Neural cell (in vitro differentiated cells): ENCODE measurements around the gene CDK13. TPM values are rescaled to one million over a fixed set of nuclear protein-coding genes. Genes with fewer than 3 reads are reported as not detected.

Experiments
- H2AFZ ChIP-seq: fragments of 200-600, 300-800 bp; sonication (generic), shearing (Covaris generic); 2 replicates; pipeline ENCODE4 v1.6.0; 2014; ENCODE audit warnings: low read depth, mild to moderate bottlenecking, antibody characterized with exemption, low read length, moderate library complexity
- H3F3A ChIP-seq: fragments of 200-600 bp; shearing (Covaris generic); 2 replicates; pipeline ENCODE4 v1.6.1; 2016; ENCODE audit warnings: mild to moderate bottlenecking, moderate library complexity, mixed read lengths, antibody characterized with exemption, low read length; ENCODE audit not compliant: insufficient read depth, poor library complexity, severe bottlenecking
- H3K27ac ChIP-seq: fragments of 200-600, 300-800 bp; sonication (generic), shearing (Covaris generic); 2 replicates; pipeline ENCODE4 v1.5.1; 2014; ENCODE audit warnings: mild to moderate bottlenecking, low read length, moderate library complexity
- H3K27me3 ChIP-seq: fragments of 300-800, 200-600 bp; sonication (generic), shearing (Covaris generic); 2 replicates; pipeline ENCODE4 v1.6.0; 2014; ENCODE audit warnings: mild to moderate bottlenecking, low read depth, low read length, moderate library complexity; ENCODE audit not compliant: insufficient read depth
- H3K36me3 ChIP-seq: fragments of 300-800, 200-600 bp; sonication (generic), shearing (Covaris generic); 2 replicates; pipeline ENCODE4 v1.5.1; 2014; ENCODE audit warnings: mild to moderate bottlenecking, antibody characterized with exemption, low read length, moderate library complexity; ENCODE audit not compliant: insufficient read depth
- H3K4me2 ChIP-seq: fragments of 300-800, 200-600 bp; sonication (generic), shearing (Covaris generic); 2 replicates; pipeline ENCODE4 v1.6.0; 2014; ENCODE audit warnings: mild to moderate bottlenecking, low read length
- H3K4me3 ChIP-seq: fragments of 300-800, 200-600 bp; sonication (generic), shearing (Covaris generic); 2 replicates; pipeline ENCODE4 v1.5.1; 2014; ENCODE audit warnings: mild to moderate bottlenecking, low read length, moderate library complexity
- H3K79me2 ChIP-seq: fragments of 200-600 bp; shearing (Covaris generic); replicated peaks from 2 replicates; pipeline ENCODE4 v1.6.0; 2014; ENCODE audit warnings: mild to moderate bottlenecking, low read length, moderate library complexity; ENCODE audit not compliant: insufficient read depth
- H3K9ac ChIP-seq: fragments of 300-800, 200-600 bp; sonication (generic), shearing (Covaris generic); 2 replicates; pipeline ENCODE4 v1.6.1; 2016; ENCODE audit warnings: mild to moderate bottlenecking, low read length, mixed read lengths
- H3K9me2 ChIP-seq: fragments of 200-600 bp; shearing (Covaris generic); 2 replicates; pipeline ENCODE4 v1.6.1; 2016; ENCODE audit warnings: mild to moderate bottlenecking, low read length, mixed read lengths; ENCODE audit not compliant: insufficient read depth
- H3K9me3 ChIP-seq: fragments of 200-600, 300-800 bp; sonication (generic), shearing (Covaris generic); 2 replicates; pipeline ENCODE4 v1.6.1; 2016; ENCODE audit warnings: mild to moderate bottlenecking, mixed run types, low read length, moderate library complexity, mixed read lengths
- H4K20me1 ChIP-seq: fragments of 200-600 bp; shearing (Covaris generic); 2 replicates; pipeline ENCODE4 v1.6.1; 2016; ENCODE audit warnings: mild to moderate bottlenecking, mixed run types; ENCODE audit not compliant: insufficient read depth
- CTCF ChIP-seq: fragments of 450-650 bp; IDR thresholded peaks from 2 replicates; pipeline ENCODE4 v1.5.1; 2014; ENCODE audit warnings: antibody characterized with exemption, mild to moderate bottlenecking, moderate library complexity; ENCODE audit not compliant: poor library complexity, severe bottlenecking
- EP300 ChIP-seq: fragments of 450-650 bp; conservative IDR thresholded peaks from 2 replicates; pipeline ENCODE4 v1.6.1; 2014; ENCODE audit warnings: antibody characterized with exemption, mild to moderate bottlenecking, moderate library complexity; ENCODE audit not compliant: poor library complexity, severe bottlenecking
- EZH2 ChIP-seq: fragments of 200-600, 300-800 bp; shearing (Covaris generic), sonication (generic); IDR thresholded peaks from 2 replicates; pipeline ENCODE4 v1.6.1; 2014; ENCODE audit warnings: antibody characterized with exemption, low read length, borderline replicate concordance, mild to moderate bottlenecking; ENCODE audit not compliant: insufficient read depth, poor library complexity, severe bottlenecking
- MXI1 ChIP-seq: fragments of 450-650 bp; conservative IDR thresholded peaks from 2 replicates; pipeline ENCODE4 v1.6.1; 2014; ENCODE audit warnings: antibody characterized with exemption, mild to moderate bottlenecking; ENCODE audit not compliant: poor library complexity, severe bottlenecking
- POLR2AphosphoS5 ChIP-seq: IDR thresholded peaks from 2 replicates; pipeline ENCODE4 v1.6.1; 2012
- RAD21 ChIP-seq: fragments of 450-650 bp; conservative IDR thresholded peaks from 2 replicates; pipeline ENCODE4 v1.6.1; 2014; ENCODE audit warnings: antibody characterized with exemption, mild to moderate bottlenecking, moderate library complexity
- REST ChIP-seq: IDR thresholded peaks from 2 replicates; pipeline ENCODE4 v1.6.1; 2012; ENCODE audit warnings: borderline replicate concordance
- SMC3 ChIP-seq: fragments of 450-650 bp; conservative IDR thresholded peaks from 2 replicates; pipeline ENCODE4 v1.6.1; 2014; ENCODE audit warnings: antibody characterized with exemption, mild to moderate bottlenecking, moderate library complexity; ENCODE audit not compliant: poor library complexity
- TAF1 ChIP-seq: IDR thresholded peaks from 2 replicates; pipeline ENCODE4 v1.6.1; 2012; ENCODE audit warnings: low read depth
- polyA plus RNA-seq: library from polyadenylated mRNA; depleted of rRNA; stranded (reverse); fragments of >200 nt; gene quantifications from 2 replicates; pipeline ENCODE4 v1.2.3, GENCODE V29; 2014

CDK13 gene
- polyA plus RNA-seq, 1 donor from 2014 or later, result 27.0 TPM

GRCh38 chr7:40003597-40003996 is 53.5 kb downstream of the CDK13 start:
- H3K9me2 ChIP-seq, result no peaks in the 10 kb centered on the region
- peaks cover 2% of the 10 kb centered on the region for H3F3A ChIP-seq
- no peaks in the 10 kb centered on the region for H3K36me3 ChIP-seq
- no peaks in the 10 kb centered on the region for H4K20me1 ChIP-seq
- H3K4me2 ChIP-seq, result no peak overlapping the region
- no peaks in the 10 kb centered on the region for H3K79me2 ChIP-seq
- no peak overlapping the region for H3K9ac ChIP-seq
- no peak overlapping the region for H2AFZ ChIP-seq
- H3K27me3 ChIP-seq, result no peaks in the 10 kb centered on the region
- no peak overlapping the region for H3K4me3 ChIP-seq
- TF ChIP-seq EP300 (no peak), EZH2 (no peak), RAD21 (no peak), CTCF (no peak), REST (no peak), POLR2AphosphoS5 (no peak), MXI1 (no peak), SMC3 (no peak), TAF1 (no peak)
- no peaks in the 10 kb centered on the region for H3K9me3 ChIP-seq
- H3K27ac ChIP-seq, result no peak overlapping the region

GRCh38 chr7:40008223-40008815 is 58.3 kb downstream of the CDK13 start:
- H3K9me2 ChIP-seq, result no peaks in the 10 kb centered on the region
- H3K27ac ChIP-seq, result no peak overlapping the region
- H3K79me2 ChIP-seq, result no peaks in the 10 kb centered on the region
- H3K27me3 ChIP-seq, result no peaks in the 10 kb centered on the region
- TF ChIP-seq EP300 (no peak), POLR2AphosphoS5 (no peak), EZH2 (no peak), CTCF (no peak), REST (no peak), MXI1 (no peak), SMC3 (no peak), RAD21 (no peak)
- no peak overlapping the region for H2AFZ ChIP-seq
- H4K20me1 ChIP-seq, result no peaks in the 10 kb centered on the region
- H3K9ac ChIP-seq, result no peak overlapping the region
- no peaks in the 10 kb centered on the region for H3K36me3 ChIP-seq
- no peak overlapping the region for H3K4me3 ChIP-seq
- H3K4me2 ChIP-seq, result no peak overlapping the region
- H3K9me3 ChIP-seq, result no peaks in the 10 kb centered on the region
- H3F3A ChIP-seq, result no peaks in the 10 kb centered on the region
